NCI-H2107 treated with DMSO at 0.1 percent for 48 hours (cell line): Measurements from ENCODE around the gene DNTTIP2.
"Not testable (repeated sequence)": the region's sequence is repeated elsewhere in the genome, so short reads cannot be mapped to it uniquely, and the experiment has no call there.

Experiments used
- DNase-seq: peaks from one replicate; lab custom pipeline; 2025; ENCODE audit not compliant: unreplicated experiment; lab: John Stamatoyannopoulos, UW

DNTTIP2 gene

DNA sequence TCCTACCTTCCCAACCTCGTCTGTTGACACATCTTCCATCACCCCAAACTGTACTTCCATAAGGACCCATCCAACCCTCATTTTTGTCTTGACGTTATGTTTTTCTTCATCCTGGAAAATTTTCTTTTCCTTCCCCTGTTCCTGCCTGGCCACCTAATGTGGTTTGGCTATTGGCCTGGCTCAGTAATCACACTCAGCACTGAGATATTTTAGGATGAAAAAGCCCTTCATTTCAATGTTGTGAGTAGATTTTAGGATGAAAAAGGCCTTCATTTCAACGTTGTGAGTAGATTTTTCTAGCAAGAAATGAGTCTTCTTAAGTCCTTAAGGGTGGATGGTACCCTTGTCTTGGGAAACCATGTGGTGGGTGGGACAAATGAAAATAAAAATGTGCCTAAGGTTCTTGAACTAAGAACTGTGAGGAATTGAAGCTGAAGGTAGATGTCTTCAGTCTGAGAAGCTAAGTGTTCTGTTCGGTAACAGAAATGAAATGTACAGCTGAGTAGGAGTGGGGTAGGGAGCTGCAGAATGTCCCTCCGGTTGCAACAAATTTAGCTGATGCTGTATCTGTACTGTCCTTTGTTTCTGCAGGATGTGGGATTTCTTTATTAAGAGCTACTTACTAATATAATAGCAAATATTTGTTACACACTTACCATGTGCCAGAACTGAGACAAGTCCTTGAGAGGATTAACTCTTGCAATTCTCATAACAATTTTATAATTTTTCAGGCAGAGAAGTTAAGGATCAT lies 36.1 kb downstream of the DNTTIP2 start:
- DNase-seq = no peak

DNA sequence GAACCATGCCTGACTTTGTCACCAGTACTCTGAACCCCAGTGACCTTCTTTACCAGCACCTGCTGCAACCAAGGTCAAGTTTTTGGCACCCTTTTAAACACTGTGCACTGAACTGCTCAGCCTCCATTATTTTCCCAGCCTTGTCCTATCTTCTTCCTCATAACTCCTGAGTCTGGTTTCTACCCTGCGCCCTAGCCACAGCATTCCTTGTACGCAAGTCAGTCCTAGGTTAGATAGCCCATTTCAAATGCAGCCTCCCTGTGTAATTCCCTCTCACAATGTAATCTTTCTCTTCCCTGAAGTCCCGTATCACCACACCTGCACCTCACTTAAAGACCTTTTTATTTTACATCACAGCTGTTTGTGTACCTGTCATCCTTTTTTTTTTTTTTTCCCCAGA lies 37.2 kb downstream of the DNTTIP2 start:
- DNase-seq = no peak

DNA sequence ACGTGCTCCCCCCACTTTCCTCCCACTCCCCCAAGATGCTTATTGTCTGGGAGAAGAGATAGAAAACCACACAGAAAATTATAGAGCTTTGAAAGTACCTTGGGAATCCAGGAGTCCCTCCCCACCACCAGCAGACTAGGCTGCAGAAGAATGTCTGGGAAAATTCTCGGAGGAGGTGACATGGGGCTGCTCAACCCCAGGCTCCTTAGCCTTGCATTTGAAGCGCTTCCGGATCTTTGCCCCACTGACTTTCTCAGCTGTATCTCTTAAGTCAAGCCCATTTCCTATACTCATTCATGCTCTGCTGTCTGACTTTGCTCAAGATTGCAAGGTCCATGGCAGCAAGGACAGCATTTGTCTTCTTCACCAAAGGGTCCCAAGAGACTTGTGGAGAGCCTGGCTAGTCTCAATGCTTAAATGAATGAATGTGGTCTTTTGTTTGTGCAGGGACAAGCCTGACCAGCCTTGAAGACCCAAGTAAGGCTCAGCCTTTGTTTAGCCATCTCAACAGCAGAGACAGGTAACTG lies 38.0 kb downstream of the DNTTIP2 start:
- DNase-seq = no peak

DNA sequence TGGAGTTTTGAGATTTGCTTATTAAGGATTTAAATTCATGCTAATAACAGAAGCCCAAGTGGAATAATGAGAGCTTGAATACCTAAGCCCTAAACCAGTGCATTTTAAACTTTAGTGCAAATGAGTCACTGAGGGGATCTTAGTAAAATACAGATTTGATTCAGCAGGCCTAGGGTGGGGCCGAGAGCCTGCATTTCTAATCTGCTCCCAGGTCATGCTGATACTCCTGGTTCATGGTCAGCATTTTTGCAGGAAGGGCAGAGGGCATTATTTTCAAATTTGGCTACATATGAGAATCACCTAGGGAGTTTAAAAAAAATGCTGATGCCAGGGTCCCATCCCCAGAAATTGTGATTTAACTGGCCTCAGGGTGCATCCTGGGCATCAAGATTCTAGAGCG lies 39.3 kb downstream of the DNTTIP2 start:
- no peak for DNase-seq

DNA sequence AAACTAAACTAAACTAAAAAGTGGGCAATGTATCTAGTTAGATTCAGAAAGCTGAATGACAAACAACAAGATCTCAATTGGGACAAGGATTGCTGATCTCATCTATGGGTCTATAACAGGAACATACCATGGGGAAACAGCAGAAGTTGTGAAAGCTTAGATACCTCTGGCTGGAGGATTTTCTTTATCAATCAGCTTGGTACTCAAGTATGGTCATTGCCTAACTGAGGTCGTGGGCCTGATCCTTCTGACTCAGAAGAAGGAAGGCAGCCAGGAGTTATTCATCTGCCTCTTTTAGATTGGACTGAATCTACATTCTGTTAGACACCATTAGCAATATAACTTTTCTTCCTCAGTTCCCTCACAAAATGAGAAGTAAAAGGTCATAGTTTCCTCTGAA lies 39.7 kb downstream of the DNTTIP2 start:
- no peak for DNase-seq

DNA sequence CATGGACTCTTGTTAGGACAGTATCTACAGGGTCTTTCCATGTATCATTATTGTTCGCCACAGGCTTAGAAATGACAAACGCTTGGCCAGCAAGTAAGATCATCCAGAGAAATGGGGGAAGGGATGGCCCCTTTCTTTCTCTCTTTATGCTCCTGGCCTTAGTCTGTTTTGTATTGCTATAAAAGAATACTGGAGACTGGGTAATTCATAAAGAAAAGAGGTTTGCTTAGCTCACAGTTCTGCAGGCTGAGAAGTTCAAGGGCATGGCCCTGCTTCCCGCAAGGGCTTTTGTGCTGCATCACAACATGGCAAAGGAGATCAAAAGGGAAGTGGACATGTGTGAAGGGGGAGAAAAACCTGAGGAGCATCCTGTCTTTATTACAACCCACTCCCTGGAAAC lies 41.0 kb downstream of the DNTTIP2 start:
- DNase-seq = no peak

DNA sequence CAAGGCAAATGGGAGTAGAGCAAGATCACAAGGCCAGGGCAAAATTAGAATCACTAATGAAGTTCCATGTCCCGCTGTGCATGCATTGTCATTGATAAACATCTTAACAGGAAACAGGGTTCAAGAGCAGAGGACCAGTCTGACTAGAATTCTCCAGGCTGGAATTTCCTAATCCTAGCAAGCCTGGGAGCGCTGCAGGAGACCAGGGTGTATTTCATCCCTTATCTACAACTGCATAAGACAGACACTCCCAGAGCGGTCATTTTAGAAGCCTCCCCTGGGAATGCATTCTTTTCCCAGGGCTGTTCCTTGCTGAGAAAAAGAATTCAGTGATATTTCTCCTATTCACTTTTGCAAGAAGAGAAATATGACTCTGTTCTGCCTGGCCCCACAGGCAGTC lies 45.7 kb downstream of the DNTTIP2 start:
- DNase-seq = not testable (repeated sequence)

DNA sequence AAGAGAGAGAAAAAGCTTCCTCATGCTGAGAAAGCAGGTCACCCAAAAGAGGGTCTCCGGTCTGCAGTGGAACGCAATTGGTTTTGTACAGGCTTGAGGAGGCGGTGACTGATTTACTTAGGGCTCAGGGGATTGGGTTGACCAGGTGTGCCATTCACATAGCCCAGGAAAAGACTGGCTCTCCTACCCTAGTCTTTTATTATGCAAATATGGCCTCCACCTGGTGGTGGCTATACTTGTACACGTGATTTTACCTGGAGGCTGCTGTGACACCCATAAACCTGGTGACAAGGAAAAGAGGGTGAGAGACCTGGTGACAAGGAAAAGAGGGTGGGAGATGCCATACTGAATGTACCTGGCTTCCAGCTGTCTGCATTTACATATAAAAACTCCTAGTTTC lies 49.9 kb downstream of the DNTTIP2 start:
- peak; percentile 21 for DNase-seq

DNA sequence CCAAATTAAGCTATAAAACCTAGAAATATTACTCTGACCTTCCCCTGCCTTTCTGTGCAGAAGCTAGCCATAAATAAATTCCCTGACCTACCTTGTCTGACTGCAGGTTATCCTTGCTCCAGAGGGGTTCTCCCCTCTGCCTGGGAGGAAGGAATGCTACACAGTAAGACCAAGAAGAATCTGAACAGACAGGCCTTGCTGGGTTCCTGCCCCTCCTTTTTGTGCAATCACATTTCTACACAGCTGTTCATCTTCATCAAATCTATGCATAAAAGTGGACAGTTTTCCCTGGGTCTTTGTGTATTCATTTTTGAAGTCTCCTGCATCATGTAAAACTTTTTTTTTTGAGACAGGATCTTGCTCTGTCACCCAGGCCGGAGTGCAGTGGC lies 50.6 kb downstream of the DNTTIP2 start:
- DNase-seq = no peak

DNA sequence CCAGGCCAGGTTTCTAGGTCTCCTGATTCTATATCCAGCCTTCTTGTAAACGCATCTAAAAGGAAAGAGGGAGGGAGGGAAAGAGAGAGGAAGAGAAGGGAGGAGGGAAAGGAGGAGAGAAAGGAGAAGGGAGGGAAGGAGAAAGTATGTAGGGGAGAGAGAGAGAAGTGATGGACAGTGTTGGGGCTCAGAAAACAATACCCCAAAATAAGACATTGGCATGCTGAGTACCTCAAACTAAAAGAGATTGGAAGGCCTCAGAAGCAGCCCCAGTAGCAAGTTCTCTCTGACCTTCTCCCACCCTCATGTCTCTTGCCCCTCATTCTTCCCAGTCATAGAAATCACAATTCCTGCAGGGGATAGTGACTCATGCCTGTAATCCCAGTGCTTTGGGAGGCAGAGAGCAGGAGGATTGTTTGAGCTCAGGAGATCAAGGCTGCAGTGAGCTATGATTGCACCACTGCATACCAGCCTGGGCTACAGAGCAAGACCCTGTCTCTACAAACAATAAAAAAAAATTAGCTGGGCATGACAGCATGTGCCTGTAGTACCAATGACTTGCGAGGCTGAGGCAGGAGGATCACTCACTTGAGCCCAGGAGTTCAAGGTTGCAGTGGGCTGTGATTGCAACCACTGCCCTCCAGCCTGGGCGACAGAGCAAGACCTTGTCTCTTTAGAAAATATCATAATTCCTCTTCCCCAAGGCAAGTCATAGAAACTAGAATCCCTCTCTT lies 51.2 kb downstream of the DNTTIP2 start:
- no peak for DNase-seq

DNA sequence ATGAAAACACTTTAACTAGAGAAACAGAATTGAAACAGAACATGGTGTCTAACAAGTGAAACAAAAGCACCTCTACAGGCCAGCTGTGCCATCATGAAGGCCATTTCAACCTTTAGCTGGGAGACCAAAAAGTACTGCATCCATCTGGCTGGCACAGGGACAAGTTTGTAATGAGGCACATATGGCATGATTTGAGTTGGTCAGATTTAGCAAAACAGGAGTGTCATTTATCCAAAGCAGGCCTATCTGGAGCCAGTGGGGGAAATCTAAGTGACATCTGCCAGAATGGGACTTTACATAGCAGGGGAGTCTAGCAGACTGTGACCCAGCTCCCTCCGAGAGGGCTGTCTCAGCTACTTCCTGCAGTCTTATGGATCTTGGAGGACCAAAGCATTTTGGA lies 51.9 kb downstream of the DNTTIP2 start:
- no peak for DNase-seq

DNA sequence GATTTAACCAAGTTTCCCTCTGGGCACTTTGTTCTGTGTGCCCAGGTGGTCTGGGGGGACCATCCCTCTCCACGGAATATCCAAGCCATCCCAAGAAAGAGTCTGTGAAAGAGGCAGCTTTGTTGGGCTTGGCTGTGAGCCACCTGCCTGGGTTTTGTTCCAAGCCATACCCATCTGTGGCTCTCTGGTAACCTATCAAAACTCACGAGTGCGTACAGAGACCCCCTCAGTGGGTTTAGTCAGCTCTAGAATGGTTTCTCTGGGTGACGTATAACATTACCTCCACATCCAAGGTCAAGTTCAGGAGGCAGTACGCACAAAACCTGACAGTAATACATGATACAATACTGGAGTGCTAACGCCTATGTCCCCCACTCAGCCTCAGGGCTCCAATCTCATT lies 54.2 kb downstream of the DNTTIP2 start:
- peak; percentile 80 for DNase-seq

DNA sequence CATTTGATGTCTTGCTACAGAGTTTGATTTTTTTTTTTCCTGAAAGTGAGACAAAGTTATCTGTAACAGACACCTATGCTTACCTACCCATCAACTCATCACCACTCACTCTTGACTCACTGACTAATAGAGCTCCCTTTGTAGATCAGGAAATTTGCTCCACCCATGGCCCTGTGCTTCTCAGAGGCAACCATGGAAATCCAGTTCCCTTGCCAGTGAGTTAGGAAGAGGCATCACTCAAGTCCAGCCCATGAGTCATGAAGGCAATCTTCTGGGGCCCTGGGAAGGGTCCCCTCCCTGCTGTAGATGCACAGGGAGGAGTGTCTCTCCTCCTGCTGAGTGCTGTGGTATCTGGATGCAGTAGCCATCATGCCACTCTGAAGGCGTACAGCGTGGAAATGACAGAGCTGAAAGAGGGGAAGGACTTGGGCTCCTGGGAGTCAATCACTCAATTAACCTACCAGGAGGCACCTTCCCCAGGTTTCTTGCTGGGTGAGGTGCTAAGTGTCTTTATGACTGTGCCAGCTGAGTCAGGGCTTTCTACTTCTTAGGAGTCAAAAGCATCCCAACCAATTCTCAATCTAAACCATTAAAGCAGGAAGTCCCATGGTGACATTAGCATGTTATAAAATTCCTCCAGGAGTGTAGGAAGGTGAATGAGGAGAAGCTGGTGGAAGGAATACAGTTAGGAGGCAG lies 56.1 kb downstream of the DNTTIP2 start:
- no peak for DNase-seq

DNA sequence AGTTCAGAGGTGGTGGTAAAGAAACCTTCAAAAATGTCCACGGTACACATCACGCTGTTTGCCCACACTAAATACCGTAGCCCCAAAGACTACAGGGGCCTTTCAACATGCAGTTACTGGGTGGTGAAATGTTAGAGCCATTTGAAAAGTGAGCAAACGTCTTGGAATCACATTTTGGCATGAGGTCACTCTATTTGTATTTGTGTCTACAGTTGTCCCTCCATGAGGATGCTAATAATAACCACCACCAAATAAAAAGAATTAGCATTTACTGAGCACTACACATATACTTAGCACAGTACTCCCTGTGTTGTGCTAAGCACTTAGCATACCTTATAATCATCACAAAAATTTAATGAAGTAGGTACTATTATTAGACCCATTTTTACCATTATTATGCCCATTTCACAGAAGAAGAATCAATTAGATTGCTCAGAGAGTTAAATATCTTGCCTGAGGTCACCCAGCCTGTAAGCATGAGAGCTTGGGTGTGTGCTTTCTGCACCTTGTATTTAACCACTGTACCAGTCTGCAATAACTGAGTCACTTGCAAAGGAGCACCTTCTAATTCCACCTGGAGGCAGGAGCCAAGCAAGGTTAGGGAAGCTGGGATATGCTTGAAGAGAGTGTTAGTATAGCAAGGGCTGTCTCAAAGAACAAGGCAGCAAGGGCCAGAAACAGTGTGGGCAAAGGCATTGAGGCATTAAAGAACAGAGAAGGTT lies 57.4 kb downstream of the DNTTIP2 start:
- DNase-seq = no peak

DNA sequence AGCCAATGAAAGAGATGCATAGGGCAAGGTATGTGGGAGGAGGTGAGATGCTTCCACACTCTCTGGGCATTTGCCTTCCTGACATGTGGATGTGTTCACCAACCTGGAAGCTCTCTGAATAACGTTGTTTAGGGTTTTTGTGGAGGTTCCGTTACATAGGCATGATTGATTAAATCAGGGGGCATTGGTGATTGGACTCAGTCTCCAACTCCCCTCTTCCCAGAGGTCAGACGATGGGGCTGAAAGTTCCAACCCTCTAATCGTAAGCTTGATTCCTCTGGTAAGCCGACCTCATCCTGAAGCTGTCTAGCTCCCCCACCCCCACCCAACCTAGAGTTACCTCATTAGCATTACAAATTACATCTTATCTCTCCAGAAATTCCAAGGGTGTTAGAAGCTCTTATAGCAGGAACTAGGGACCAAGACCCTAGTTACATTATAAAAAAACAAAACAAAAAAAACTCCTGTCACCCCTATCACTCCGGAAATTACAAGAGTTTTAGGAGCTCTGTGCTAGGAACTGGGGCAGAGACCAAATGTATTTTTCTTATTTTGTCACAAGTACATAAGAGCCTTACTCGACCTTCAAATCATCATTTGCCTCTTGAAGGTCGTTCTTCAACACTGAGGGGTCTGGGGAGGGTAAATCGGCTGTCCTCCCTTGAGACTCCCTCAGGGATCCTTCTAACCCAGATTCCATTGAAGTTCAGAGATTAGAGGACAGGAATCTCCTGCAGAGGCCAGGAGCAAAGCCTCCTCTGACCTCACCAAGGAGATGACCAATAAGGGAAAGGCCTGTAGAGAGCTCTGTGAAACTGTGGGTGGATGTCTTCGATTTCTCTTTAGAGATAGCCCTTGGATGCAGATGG lies 58.2 kb downstream of the DNTTIP2 start:
- DNase-seq = no peak

DNA sequence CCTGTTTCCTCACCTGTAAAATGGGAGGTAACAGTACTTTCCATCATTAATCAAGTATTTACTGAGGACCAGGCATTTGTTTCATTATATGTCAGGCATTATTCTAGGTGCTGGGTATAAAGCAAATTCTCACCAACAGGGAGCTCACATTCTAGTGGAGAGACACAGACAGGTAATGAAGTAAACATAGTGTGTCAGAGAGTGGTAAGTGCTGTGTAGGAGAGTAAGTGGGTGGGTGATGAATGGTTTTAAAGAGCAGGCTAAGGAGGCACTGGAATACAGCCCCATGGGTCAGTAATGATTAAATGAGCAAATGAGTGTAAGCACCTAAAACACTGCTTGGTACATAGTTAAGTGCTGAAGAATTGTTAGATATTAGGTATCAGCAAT lies 60.4 kb downstream of the DNTTIP2 start:
- no peak for DNase-seq

DNA sequence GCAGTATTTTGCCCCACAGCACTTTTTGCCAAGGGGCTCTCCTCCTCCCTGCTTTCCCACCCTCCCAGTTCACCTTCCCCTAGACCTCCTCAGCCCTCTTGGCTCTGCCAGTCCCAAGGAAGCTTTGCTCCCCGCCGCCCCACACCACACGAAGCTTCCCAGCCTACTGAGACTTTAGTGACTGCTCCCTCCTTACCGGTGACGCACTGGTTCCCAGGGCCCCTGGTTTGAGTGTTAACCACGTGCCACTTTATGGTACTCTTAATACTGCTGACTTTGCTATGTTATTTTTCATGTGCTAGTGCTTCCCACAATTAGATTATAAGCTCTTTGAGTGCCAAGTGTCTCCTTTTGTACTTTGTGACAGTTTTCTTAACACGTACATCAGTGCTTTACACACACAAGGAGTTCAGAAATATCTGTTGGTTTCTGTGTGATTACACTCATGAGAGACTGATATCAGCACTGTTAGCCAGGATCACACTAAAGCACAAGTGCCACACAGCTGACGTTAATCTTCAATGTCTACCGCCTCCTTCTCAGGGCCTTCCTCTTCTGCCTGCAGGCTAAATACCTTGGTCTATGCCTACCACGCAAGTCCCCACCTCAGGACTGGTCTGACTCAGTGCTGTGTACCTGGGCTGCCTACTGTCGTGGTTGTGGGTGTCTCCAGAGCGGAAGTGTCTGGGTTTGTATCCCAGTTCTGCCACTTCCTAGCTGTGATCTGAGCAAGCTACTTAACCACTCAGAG lies 61.0 kb downstream of the DNTTIP2 start:
- no peak for DNase-seq

DNA sequence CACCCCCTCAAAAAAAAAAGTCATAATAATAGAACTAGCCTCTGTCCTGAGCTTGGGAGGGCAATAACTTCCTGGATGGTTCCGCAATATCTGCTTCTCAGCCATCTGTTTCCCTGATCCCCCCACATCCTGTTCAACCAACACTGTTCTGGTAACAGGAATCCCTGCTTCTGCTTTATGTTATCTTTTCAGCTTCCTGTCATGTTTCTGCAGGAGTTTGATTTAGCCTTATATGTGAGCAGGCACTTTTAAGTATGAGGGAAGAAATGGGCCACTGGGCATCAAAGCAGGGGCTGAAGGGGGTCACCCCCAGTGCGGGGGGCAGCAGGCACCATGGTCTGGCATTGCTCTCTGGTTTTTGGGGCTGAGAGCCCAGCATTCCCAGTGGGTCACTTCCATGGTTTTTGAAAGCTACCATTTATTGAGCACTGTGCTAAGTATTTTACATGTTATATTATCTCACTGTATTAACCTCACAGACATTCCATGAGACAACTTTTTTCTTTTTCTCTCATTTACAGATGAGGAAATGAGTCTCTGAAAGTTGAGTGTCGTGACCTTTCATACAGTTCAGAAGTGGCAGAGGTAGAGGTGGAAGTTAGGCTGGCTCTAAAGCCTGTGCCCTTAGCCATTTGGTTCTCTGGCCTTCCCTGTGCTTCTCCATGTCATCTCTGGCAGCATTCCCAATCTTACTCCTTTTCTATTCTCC lies 61.9 kb downstream of the DNTTIP2 start:
- DNase-seq = no peak
